ENCODE measurements around the gene AP2B1.

Gene AP2B1

DNA sequence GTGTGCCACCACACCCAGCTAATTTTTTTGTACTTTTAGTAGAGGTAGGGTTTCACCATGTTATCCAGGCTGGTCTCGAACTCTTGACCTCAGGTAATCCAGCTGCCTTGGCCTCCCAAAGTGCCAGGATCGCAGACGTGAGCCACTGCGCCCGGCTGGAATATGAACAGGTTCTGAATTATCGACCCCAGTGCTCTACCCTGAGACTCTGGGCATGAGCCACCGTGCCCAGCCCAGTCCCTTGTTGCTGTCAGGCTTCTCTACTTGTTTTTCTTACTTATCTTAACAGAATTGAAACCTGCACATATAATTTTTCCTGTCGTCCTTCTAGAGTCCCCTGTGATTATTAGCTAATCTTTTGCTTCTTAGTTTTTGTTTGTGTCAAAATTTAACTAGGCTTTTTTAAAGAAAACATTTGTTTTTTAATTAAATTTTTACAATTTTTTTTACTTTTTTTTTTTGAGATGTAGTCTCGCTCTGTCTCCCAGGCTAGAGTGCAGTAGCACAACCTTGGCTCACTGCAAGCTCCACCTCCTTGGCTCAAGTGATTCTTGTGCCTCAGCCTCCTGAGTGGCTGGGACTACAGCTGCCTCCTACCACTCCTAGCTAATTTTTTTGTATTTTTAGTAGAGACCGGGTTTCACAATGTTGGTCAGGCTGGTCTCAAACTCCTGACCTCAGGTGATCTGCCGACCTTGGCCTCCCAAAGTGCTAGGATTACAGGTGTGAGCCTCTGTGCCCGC, 66.7 kb downstream of the AP2B1 start:
- DNase-seq (ENCODE audit: low read depth): no peak
- TF ChIP-seq, protein P1, sequence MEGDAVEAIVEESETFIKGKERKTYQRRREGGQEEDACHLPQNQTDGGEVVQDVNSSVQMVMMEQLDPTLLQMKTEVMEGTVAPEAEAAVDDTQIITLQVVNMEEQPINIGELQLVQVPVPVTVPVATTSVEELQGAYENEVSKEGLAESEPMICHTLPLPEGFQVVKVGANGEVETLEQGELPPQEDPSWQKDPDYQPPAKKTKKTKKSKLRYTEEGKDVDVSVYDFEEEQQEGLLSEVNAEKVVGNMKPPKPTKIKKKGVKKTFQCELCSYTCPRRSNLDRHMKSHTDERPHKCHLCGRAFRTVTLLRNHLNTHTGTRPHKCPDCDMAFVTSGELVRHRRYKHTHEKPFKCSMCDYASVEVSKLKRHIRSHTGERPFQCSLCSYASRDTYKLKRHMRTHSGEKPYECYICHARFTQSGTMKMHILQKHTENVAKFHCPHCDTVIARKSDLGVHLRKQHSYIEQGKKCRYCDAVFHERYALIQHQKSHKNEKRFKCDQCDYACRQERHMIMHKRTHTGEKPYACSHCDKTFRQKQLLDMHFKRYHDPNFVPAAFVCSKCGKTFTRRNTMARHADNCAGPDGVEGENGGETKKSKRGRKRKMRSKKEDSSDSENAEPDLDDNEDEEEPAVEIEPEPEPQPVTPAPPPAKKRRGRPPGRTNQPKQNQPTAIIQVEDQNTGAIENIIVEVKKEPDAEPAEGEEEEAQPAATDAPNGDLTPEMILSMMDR (conservative IDR thresholded peaks at IDR 0.05; ENCODE audit: low read depth, low read length): no peak
- H3K4me3 ChIP-seq (ENCODE audit: low read depth, low read length): no peak overlapping the region

DNA sequence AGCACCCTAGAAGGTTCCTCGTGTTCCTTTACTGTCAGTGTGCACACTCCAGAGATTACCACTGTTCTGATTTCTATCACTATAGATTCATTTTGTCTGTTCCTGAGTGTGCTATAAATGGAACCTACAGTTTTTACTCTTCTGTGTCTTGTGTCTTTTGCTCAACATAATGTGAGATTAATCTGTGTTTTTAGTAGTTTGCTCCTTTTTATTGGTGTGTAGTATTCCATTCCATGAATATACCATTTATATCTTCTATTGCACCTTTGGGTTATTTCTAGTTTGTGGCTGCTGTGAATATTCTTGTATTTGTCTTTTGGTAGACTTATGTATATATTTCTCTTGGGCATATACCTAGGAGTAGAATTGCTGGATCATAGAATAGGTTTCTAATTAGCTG, 68.2 kb downstream of the AP2B1 start:
- TF ChIP-seq, protein P1 (conservative IDR thresholded peaks at IDR 0.05; ENCODE audit: low read depth, low read length): no peak
- H3K4me3 ChIP-seq (ENCODE audit: low read depth, low read length): no peak overlapping the region
- DNase-seq (ENCODE audit: low read depth): no peak

DNA sequence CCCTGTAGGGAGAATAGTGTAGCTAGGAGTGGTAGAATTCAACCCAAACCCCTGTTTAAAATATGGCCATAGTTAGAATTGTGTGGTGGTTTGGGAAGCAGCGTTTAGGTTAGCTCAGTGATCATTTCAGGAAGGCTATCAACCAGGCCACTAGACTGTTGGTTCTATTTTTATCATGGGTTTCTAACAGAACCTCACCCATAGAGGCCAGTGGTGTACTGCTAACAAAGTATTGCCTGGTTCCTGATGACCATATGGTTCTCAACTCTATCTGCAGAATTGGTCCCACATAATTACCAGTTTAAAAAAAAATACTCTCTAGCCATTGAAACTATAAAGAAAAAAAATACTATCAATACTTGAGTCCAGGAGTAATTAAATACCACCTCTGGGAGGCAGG, 73.8 kb downstream of the AP2B1 start:
- peak; percentile 38 for DNase-seq (ENCODE audit: low read depth)
- no peak overlapping the region for H3K4me3 ChIP-seq (ENCODE audit: low read depth, low read length)
- TF ChIP-seq, protein P1 (conservative IDR thresholded peaks at IDR 0.05; ENCODE audit: low read depth, low read length): peak; percentile 17

DNA sequence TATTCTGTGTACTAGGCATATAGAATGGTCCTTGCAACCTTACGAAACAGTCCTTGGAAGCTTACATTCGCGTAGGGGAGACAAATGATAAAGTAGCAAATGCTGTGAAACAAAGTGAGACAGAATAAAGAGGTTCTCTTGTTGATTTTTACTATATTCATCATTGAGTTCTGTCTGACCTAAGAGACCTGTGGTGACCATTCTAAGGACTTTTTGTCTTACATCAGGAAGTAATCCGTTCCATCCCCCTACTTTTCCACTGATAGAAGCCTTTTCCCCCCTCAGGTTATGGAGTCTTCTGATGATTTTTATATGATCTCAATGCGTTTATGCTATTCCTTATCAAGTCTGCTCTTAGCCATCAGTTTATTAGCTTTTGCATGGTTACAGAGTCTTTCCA, 77.6 kb downstream of the AP2B1 start:
- no peak for DNase-seq (ENCODE audit: low read depth)
- H3K4me3 ChIP-seq (ENCODE audit: low read depth, low read length): no peak overlapping the region
- TF ChIP-seq, protein P1 (conservative IDR thresholded peaks at IDR 0.05; ENCODE audit: low read depth, low read length): no peak

DNA sequence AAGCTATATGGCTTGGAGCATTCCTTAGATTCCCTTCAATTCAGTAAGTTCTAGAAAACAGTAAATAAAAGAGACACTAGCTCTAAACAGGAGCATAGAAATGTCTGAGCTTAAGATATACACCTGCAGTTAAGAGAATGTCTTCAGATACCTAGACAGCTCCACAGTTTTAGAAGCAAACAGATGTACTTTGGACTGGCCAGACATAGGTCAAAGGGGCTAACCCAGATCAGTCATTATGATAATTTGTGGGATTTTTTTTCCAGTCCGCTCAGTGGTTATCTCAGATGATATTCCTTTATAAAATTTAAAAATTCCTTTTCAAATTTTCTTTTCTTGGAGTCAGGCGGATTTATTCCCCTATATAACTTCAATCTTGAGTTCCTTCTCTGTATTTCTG, 78.5 kb downstream of the AP2B1 start:
- TF ChIP-seq, protein P1 (conservative IDR thresholded peaks at IDR 0.05; ENCODE audit: low read depth, low read length): no peak
- no peak for DNase-seq (ENCODE audit: low read depth)
- H3K4me3 ChIP-seq (ENCODE audit: low read depth, low read length): no peak overlapping the region

DNA sequence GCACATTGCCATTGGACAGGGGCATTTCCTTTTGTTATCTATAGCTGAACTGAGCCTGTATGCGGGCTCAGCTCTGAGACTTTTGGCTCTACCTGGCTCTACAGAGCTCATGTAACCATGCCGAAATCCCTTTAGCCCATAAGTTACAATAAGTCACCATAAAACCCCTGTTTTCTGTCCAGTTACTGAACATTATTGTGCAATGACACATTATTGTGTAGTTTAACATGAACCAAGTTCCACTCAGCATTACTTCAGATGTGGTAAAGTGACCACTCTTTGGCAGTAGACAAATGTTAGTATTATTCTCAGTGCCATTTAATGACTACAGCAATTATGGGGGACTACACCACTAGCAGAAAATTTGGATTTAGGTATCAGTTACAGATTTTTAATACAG, 78.9 kb downstream of the AP2B1 start:
- DNase-seq (ENCODE audit: low read depth): peak; percentile 6
- TF ChIP-seq, protein P1 (conservative IDR thresholded peaks at IDR 0.05; ENCODE audit: low read depth, low read length): no peak
- no peak overlapping the region for H3K4me3 ChIP-seq (ENCODE audit: low read depth, low read length)

DNA sequence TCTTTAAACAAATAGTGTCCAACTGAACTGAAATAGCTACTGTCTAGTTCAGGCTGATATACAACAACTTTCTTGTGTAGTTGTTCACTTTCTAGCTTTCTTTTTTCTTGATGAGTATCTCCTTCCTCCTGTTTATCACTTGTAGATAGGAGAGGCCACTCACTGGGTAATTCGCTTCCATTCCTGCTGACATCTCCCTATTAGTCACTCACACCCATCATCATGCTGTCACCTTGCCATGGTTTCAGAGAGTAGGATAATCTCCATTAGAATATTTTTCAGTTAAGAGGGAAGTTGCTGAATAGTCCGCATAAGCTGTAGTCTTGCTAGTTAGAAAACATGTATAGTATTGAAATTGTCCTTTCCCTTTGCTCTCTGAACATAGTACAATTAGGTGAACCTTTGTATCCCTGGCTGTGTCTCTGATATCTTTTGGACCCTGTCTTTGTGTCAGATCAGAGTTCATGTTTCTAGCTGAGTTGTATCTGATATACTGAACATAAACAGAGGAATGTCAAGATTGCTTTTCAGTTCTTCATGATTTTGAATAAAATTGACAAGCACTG, 79.9 kb downstream of the AP2B1 start:
- H3K4me3 ChIP-seq (ENCODE audit: low read depth, low read length): no peak overlapping the region
- peak; percentile 13 for DNase-seq (ENCODE audit: low read depth)
- TF ChIP-seq, protein P1 (conservative IDR thresholded peaks at IDR 0.05; ENCODE audit: low read depth, low read length): no peak

Data from choroid plexus epithelial cell (primary cell).